Measurements from ENCODE around the gene ENTPD8. TPM values are rescaled to one million over a fixed set of nuclear protein-coding genes. Genes with fewer than 3 reads are reported as not detected.
"Not testable (repeated sequence)": the region's sequence is repeated elsewhere in the genome, so short reads cannot be mapped to it uniquely, and the experiment has no call there.

ENTPD8 gene
- total and polyA plus RNA-seq, 2 donors (not counting 1 experiment from before 2014, with no cell fraction given) = under 0.01 TPM; not detected in 1

DNA sequence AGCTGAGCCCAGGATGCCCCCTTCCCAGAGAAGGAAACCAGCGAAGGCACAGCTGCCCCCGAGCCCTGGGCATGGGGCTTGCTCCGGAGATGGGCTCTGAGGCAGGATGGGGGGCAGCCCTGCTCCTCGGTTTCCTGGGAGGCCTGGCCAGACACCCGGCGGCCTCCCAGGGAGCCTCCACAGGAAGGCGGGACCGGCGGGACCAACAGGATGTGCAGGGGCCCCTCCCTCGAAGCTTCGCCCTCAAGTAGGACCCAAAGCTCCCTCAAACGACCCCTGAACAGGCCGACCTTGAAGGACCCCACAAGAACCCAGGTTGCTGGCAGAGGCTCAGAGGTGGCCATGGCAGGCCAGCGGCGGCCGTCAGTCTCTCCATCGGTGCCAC lies 29.9 kb downstream of the ENTPD8 start:
- no peak for DNase-seq (ENCODE audit: low read depth in 2 of 2)
- H3K4me3 ChIP-seq (replicated peaks in 1 of 4; ENCODE audit: control extremely low read depth in 1 of 4, insufficient read depth in 1 of 4, low read depth in 3 of 4, low read length in 4 of 4) = no peak overlapping the region
- H3K9me3 ChIP-seq (ENCODE audit: control insufficient read depth, insufficient read depth, low read depth, low read length) = no peaks in the 10 kb centered on the region
- H4K20me1 ChIP-seq (ENCODE audit: control insufficient read depth, extremely low read depth, insufficient read depth, low read length) = no peaks in the 10 kb centered on the region
- H3K36me3 ChIP-seq (ENCODE audit: control insufficient read depth, insufficient read depth, low read length) = no peaks in the 10 kb centered on the region
- H2AFZ ChIP-seq (ENCODE audit: low read length) = no peak overlapping the region
- H3K27me3 ChIP-seq (ENCODE audit: control insufficient read depth, insufficient read depth, low read length) = no peaks in the 10 kb centered on the region
- no peaks in the 10 kb centered on the region for H3K79me2 ChIP-seq (ENCODE audit: control insufficient read depth, insufficient read depth, low read length)
- peaks cover 19% of the 10 kb centered on the region for H3K4me1 ChIP-seq (ENCODE audit: control insufficient read depth, extremely low read depth, insufficient read depth, low read length)
- TF ChIP-seq, protein P1, sequence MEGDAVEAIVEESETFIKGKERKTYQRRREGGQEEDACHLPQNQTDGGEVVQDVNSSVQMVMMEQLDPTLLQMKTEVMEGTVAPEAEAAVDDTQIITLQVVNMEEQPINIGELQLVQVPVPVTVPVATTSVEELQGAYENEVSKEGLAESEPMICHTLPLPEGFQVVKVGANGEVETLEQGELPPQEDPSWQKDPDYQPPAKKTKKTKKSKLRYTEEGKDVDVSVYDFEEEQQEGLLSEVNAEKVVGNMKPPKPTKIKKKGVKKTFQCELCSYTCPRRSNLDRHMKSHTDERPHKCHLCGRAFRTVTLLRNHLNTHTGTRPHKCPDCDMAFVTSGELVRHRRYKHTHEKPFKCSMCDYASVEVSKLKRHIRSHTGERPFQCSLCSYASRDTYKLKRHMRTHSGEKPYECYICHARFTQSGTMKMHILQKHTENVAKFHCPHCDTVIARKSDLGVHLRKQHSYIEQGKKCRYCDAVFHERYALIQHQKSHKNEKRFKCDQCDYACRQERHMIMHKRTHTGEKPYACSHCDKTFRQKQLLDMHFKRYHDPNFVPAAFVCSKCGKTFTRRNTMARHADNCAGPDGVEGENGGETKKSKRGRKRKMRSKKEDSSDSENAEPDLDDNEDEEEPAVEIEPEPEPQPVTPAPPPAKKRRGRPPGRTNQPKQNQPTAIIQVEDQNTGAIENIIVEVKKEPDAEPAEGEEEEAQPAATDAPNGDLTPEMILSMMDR (conservative IDR thresholded peaks at IDR 0.05 in 1 of 2, IDR thresholded peaks at IDR 0.05 in 1 of 2; ENCODE audit: low read depth in 1 of 2, low read length in 2 of 2) = no peak
- TF ChIP-seq EZH2 (IDR thresholded peaks at IDR 0.05; ENCODE audit: low read length, missing control alignments) = no peak
- no peak overlapping the region for H3K27ac ChIP-seq (ENCODE audit: insufficient read depth, low read length)
- no peak overlapping the region for H3K4me2 ChIP-seq (ENCODE audit: extremely low read depth, insufficient read depth, low read length)
- H3K9ac ChIP-seq (ENCODE audit: insufficient read depth, low read length) = no peak overlapping the region

GRCh38 chr9:137410891-137411249 lies 30.3 kb downstream of the ENTPD8 start:
- H3K4me1 ChIP-seq (ENCODE audit: control insufficient read depth, extremely low read depth, insufficient read depth, low read length) = peaks cover 19% of the 10 kb centered on the region
- H3K9ac ChIP-seq (ENCODE audit: insufficient read depth, low read length) = no peak overlapping the region
- no peak overlapping the region for H3K27ac ChIP-seq (ENCODE audit: insufficient read depth, low read length)

DNA sequence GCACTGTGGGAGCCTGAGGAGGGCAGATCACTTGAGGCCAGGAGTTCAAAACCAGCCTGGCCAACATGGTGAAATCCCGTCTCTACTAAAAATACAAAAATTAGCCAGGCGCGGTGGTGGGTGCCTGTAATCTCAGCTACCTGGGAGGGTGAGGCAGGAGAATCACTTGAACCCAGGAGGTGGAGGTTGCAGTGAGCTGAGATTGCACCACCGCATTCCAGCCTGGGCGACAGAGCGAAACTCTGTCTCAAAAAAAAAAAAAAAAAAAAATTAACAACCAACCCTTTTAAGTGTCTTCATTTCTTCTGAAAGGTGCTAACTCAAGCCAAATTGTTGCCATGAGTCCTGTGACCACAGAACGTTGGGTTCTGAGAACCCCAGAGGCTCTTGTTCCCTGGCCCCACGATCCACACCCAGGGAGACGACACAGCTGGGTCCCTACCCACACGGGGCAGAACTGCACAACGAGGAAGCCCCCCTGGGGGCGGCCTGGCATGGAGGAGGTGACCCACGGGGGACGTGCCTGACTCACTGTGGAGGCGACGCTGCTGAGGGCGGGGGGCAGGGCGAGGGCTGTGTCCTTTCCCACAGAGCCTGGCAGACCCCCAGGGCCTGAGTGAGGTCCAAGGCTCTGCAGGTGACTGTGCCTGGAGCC lies 30.8 kb downstream of the ENTPD8 start:
- H4K20me1 ChIP-seq (ENCODE audit: control insufficient read depth, extremely low read depth, insufficient read depth, low read length); H3K36me3 ChIP-seq (ENCODE audit: control insufficient read depth, insufficient read depth, low read length); H2AFZ ChIP-seq (ENCODE audit: low read length); DNase-seq (ENCODE audit: low read depth in 2 of 2); H3K9me3 ChIP-seq (ENCODE audit: control insufficient read depth, insufficient read depth, low read depth, low read length); H3K27ac ChIP-seq (ENCODE audit: insufficient read depth, low read length); H3K9ac ChIP-seq (ENCODE audit: insufficient read depth, low read length); H3K27me3 ChIP-seq (ENCODE audit: control insufficient read depth, insufficient read depth, low read length); H3K4me3 ChIP-seq (replicated peaks in 1 of 4; ENCODE audit: control extremely low read depth in 1 of 4, insufficient read depth in 1 of 4, low read depth in 3 of 4, low read length in 4 of 4); H3K79me2 ChIP-seq (ENCODE audit: control insufficient read depth, insufficient read depth, low read length); H3K4me2 ChIP-seq (ENCODE audit: extremely low read depth, insufficient read depth, low read length): not testable (repeated sequence)
- peaks cover 19% of the 10 kb centered on the region for H3K4me1 ChIP-seq (ENCODE audit: control insufficient read depth, extremely low read depth, insufficient read depth, low read length)

More at GRCh38 chr9:137410891-137411249, 30.3 kb downstream of the ENTPD8 start:
- H3K36me3 ChIP-seq (ENCODE audit: control insufficient read depth, insufficient read depth, low read length) = no peaks in the 10 kb centered on the region
- H3K9me3 ChIP-seq (ENCODE audit: control insufficient read depth, insufficient read depth, low read depth, low read length) = no peaks in the 10 kb centered on the region
- no peak for TF ChIP-seq EZH2 (IDR thresholded peaks at IDR 0.05; ENCODE audit: low read length, missing control alignments)
- TF ChIP-seq, protein P1 (conservative IDR thresholded peaks at IDR 0.05 in 1 of 2, IDR thresholded peaks at IDR 0.05 in 1 of 2; ENCODE audit: low read depth in 1 of 2, low read length in 2 of 2) = no peak
- no peak for DNase-seq (ENCODE audit: low read depth in 2 of 2)
- H2AFZ ChIP-seq (ENCODE audit: low read length) = no peak overlapping the region
- no peaks in the 10 kb centered on the region for H4K20me1 ChIP-seq (ENCODE audit: control insufficient read depth, extremely low read depth, insufficient read depth, low read length)
- H3K4me3 ChIP-seq (replicated peaks in 1 of 4; ENCODE audit: control extremely low read depth in 1 of 4, insufficient read depth in 1 of 4, low read depth in 3 of 4, low read length in 4 of 4) = no peak overlapping the region
- no peaks in the 10 kb centered on the region for H3K79me2 ChIP-seq (ENCODE audit: control insufficient read depth, insufficient read depth, low read length)
- no peak overlapping the region for H3K4me2 ChIP-seq (ENCODE audit: extremely low read depth, insufficient read depth, low read length)
- no peaks in the 10 kb centered on the region for H3K27me3 ChIP-seq (ENCODE audit: control insufficient read depth, insufficient read depth, low read length)

Measured in fibroblast of lung (primary cell).